ENCODE results near the gene SUMO2. TPM values are rescaled to one million over a fixed set of nuclear protein-coding genes. Genes with fewer than 3 reads are reported as not detected.

Gene SUMO2
- total and polyA plus RNA-seq, 2 of the 13 experiments (the other 11 are each of a cell fraction or from before 2014, with no cell fraction given): 337 to 553 TPM

DNA sequence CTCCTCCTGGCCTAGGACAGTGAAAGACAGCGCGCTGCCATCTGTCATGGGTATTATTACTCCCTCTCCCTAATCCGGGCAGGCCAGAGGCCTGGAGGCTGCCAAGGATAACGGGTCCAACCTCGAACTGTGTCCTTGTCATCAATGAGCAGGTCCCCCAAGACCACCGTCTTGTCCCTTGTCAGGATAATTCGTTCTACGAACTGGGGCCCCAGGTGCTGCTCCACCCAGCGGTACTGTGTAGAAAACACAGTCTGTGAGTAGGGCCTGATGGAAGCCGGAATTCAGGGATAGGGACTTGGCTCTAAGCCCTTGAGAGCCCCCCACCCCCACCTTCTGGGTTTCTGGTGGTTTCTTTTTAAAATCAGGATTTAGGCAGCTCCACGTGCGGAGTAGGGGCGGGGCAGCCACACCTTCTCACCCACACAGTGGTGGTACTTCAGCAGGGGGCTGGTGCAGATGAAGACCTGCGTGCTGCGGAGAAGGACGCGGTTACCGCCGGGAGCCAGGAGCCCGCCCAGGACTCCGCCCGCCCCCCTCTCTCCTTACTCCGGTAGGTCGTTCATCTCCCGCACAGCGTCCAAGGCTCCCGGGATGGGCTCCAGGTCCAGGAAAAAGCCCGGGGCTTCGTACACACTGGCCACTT lies 52.0 kb downstream of the SUMO2 start (continued):
- peak; percentile 18; the same call in 1 of the 2 replicates for TF ChIP-seq ZNF800 (CRISPR knock-in tag; IDR thresholded peaks at IDR 0.05)
- TF ChIP-seq IRF2 (CRISPR knock-in tag; IDR thresholded peaks at IDR 0.05): peak; percentile 20; the same call in 1 of the 2 replicates
- TF ChIP-seq ZNF333 (CRISPR knock-in tag; IDR thresholded peaks at IDR 0.05; ENCODE audit: borderline replicate concordance): no peak
- TF ChIP-seq EZH2 (conservative IDR thresholded peaks at IDR 0.05; ENCODE audit: low read depth, low read length): no peak
- no peak for TF ChIP-seq ZNF441 (CRISPR knock-in tag; IDR thresholded peaks at IDR 0.05; ENCODE audit: borderline replicate concordance)
- 0 out of 2 replicates have a peak, but pooled peaks have one; percentile 47 for TF ChIP-seq MYNN (CRISPR knock-in tag; IDR thresholded peaks at IDR 0.05; ENCODE audit: low read depth)
- TF ChIP-seq TEF (CRISPR knock-in tag; IDR thresholded peaks at IDR 0.05): no peak
- TF ChIP-seq, protein P1, sequence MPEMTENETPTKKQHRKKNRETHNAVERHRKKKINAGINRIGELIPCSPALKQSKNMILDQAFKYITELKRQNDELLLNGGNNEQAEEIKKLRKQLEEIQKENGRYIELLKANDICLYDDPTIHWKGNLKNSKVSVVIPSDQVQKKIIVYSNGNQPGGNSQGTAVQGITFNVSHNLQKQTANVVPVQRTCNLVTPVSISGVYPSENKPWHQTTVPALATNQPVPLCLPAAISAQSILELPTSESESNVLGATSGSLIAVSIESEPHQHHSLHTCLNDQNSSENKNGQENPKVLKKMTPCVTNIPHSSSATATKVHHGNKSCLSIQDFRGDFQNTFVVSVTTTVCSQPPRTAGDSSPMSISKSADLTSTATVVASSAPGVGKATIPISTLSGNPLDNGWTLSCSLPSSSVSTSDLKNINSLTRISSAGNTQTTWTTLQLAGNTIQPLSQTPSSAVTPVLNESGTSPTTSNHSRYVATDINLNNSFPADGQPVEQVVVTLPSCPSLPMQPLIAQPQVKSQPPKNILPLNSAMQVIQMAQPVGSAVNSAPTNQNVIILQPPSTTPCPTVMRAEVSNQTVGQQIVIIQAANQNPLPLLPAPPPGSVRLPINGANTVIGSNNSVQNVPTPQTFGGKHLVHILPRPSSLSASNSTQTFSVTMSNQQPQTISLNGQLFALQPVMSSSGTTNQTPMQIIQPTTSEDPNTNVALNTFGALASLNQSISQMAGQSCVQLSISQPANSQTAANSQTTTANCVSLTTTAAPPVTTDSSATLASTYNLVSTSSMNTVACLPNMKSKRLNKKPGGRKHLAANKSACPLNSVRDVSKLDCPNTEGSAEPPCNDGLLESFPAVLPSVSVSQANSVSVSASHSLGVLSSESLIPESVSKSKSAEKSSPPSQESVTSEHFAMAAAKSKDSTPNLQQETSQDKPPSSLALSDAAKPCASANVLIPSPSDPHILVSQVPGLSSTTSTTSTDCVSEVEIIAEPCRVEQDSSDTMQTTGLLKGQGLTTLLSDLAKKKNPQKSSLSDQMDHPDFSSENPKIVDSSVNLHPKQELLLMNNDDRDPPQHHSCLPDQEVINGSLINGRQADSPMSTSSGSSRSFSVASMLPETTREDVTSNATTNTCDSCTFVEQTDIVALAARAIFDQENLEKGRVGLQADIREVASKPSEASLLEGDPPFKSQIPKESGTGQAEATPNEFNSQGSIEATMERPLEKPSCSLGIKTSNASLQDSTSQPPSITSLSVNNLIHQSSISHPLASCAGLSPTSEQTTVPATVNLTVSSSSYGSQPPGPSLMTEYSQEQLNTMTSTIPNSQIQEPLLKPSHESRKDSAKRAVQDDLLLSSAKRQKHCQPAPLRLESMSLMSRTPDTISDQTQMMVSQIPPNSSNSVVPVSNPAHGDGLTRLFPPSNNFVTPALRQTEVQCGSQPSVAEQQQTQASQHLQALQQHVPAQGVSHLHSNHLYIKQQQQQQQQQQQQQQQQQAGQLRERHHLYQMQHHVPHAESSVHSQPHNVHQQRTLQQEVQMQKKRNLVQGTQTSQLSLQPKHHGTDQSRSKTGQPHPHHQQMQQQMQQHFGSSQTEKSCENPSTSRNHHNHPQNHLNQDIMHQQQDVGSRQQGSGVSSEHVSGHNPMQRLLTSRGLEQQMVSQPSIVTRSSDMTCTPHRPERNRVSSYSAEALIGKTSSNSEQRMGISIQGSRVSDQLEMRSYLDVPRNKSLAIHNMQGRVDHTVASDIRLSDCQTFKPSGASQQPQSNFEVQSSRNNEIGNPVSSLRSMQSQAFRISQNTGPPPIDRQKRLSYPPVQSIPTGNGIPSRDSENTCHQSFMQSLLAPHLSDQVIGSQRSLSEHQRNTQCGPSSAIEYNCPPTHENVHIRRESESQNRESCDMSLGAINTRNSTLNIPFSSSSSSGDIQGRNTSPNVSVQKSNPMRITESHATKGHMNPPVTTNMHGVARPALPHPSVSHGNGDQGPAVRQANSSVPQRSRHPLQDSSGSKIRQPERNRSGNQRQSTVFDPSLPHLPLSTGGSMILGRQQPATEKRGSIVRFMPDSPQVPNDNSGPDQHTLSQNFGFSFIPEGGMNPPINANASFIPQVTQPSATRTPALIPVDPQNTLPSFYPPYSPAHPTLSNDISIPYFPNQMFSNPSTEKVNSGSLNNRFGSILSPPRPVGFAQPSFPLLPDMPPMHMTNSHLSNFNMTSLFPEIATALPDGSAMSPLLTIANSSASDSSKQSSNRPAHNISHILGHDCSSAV (CRISPR knock-in tag; IDR thresholded peaks at IDR 0.05; ENCODE audit: borderline replicate concordance): no peak
- TF ChIP-seq RAD51 (IDR thresholded peaks at IDR 0.05; ENCODE audit: borderline replicate concordance): no peak
- no peak for TF ChIP-seq MTF2 (CRISPR knock-in tag; IDR thresholded peaks at IDR 0.05; ENCODE audit: borderline replicate concordance)
- no peak for TF ChIP-seq HNF4G (IDR thresholded peaks at IDR 0.05; ENCODE audit: borderline replicate concordance, low read depth, low read length)
- no peak for TF ChIP-seq HNF4G (CRISPR knock-in tag; IDR thresholded peaks at IDR 0.05; ENCODE audit: borderline replicate concordance, low read depth)
- TF ChIP-seq ZNF615 (CRISPR knock-in tag; IDR thresholded peaks at IDR 0.05; ENCODE audit: borderline replicate concordance): peak; percentile 15; the same call in 1 of the 2 replicates
- no peak for TF ChIP-seq KLF12 (CRISPR knock-in tag; IDR thresholded peaks at IDR 0.05; ENCODE audit: borderline replicate concordance)
- TF ChIP-seq, protein P2, sequence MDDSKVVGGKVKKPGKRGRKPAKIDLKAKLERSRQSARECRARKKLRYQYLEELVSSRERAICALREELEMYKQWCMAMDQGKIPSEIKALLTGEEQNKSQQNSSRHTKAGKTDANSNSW (CRISPR knock-in tag; IDR thresholded peaks at IDR 0.05; ENCODE audit: borderline replicate concordance): no peak
- TF ChIP-seq ZNF549 (CRISPR knock-in tag; IDR thresholded peaks at IDR 0.05): no peak
- TF ChIP-seq, protein P3, sequence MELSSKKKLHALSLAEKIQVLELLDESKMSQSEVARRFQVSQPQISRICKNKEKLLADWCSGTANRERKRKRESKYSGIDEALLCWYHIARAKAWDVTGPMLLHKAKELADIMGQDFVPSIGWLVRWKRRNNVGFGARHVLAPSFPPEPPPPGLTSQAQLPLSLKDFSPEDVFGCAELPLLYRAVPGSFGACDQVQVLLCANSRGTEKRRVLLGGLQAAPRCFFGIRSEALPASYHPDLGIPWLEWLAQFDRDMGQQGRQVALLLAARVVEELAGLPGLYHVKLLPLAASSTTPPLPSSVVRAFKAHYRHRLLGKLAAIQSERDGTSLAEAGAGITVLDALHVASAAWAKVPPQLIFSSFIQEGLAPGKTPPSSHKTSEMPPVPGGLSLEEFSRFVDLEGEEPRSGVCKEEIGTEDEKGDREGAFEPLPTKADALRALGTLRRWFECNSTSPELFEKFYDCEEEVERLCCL (CRISPR knock-in tag; IDR thresholded peaks at IDR 0.05; ENCODE audit: borderline replicate concordance): 0 out of 2 replicates have a peak, but pooled peaks have one; percentile 30

Data from HepG2 (cell line).